Measurements from ENCODE around the gene GDPD1.

GRCh38 chr17:59284317-59284716 is 64.0 kb downstream of the GDPD1 start:
- TF ChIP-seq POLR2A (IDR thresholded peaks at IDR 0.05) (no peak), CTCF (IDR thresholded peaks at IDR 0.05) (no peak)
